ENCODE data around the gene FURIN.
"Not testable (repeated sequence)": the region's sequence is repeated elsewhere in the genome, so short reads cannot be mapped to it uniquely, and the experiment has no call there.

FURIN gene

GRCh38 chr15:90871139-90871715 is 2.8 kb downstream of the FURIN start:
- DNase-seq: peak; percentile 75

DNA sequence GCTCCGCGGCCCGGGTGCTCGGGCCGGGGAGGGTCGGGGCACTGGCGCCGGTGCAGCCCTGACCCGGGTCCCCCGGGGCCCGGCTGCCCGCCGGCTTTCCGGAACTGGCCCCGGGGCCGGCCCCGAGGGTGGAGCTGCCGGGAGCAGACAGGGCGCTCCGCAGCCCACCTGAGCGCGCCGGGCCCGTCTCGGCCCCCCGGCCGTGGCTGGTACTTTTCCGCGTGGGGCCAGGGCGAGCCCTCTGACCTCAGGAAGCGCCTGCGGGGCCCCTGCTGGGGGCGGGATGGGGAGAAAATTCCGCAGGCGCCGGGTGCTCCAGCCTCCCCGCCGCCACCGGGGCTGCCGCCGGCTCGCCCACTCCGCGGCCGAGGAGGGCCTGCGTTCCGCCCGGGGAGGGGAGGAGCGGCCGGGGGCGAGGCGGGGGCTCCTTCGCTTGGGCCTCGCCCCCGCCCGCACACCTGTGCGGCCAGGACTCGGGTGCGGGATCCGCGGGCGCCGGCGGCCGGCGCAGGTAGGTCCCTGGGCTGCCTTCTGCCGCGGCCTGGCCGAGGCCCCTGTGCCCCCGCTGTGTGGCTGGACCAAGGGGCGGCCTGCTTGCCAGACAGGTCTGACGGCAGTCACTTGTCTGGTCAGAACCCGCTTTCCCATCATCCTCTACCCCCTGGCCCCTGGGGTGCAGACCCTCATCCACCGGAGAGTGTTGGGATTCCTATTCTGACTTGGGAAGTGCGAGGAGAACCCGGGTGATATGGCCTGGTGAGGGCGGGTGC is 3.5 kb downstream of the FURIN start:
- peak; percentile 51 for DNase-seq

- no peak for DNase-seq
Measured at GRCh38 chr15:90872486-90873184, 4.2 kb downstream of the FURIN start.

DNA sequence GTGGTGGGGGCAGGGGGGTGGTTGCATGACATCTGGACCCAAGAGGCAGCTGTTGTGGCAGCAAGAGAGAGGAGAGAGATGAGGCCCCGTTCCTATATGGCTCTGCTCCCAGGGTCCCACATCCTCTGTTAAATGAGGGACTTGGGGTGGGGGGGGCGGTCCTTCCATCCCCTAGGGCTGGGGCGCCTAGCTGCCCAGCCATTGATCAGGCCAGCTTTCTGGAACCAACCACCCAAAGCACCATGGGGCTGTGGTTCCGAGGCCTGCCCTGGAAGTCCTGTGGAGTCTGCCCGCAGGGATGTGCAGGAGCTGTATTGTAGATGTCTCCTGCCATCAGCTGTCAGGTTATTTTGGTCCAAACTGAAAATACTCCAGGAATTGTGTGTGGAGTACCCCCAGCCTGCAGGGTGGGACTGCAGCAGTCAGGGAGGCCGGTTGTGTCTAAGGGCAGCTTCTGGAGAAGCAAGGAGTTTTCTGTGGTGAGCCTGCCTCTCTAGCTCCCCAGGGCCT is 5.2 kb downstream of the FURIN start:
- no peak for DNase-seq

- DNase-seq: peak; percentile 49
Measured at GRCh38 chr15:90873998-90874605, 5.7 kb downstream of the FURIN start.

- DNase-seq: not testable (repeated sequence)
Measured at GRCh38 chr15:90874986-90875385, 6.6 kb downstream of the FURIN start.

GRCh38 chr15:90875549-90875981 is 7.2 kb downstream of the FURIN start:
- DNase-seq: no peak

GRCh38 chr15:90876046-90876445 is 7.7 kb downstream of the FURIN start:
- DNase-seq: no peak

DNA sequence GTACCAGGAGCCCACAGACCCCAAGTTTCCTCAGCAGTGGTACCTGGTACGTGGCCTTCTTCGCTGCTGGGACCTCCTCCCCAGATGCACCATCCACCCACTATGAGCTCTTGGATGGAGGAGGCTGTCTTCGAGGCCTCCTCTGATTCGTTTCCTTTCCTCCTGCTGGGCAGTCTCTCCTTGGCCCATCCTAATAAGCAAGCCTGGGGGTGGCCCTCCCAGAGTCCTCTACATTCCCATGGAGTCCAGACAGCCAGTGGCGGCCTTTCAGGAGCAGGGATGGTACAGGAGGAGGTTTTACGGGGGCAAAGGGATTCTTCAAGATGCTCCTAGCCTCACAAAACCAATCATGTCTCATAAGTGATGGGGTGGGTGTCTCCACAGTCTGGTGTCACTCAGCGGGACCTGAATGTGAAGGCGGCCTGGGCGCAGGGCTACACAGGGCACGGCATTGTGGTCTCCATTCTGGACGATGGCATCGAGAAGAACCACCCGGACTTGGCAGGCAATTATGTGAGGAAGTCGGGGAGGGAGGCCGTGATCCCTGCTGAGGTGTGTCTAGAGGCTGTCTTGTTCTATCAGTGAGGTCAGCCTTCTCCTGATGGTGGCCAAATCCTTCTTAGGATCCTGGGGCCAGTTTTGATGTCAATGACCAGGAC is 8.3 kb downstream of the FURIN start:
- no peak for DNase-seq

DNA sequence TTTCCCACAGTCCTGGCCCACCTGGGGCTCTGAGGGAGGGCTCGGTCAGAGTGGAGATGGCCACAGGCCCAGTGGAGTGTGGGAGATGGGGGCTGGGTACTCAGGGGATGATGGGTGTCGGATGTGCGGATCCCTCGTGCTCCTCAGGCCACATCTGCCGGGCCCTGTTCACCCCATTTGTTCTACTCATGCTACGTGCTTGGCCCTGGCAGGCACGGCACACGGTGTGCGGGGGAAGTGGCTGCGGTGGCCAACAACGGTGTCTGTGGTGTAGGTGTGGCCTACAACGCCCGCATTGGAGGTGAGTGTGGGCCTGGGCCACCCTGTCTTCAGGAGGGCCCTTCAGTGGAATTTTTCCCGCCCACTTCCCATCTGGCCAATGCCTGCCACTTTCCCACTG is 8.9 kb downstream of the FURIN start:
- no peak for DNase-seq

- no peak for DNase-seq
Measured at GRCh38 chr15:90877996-90878395, 9.6 kb downstream of the FURIN start.

DNA sequence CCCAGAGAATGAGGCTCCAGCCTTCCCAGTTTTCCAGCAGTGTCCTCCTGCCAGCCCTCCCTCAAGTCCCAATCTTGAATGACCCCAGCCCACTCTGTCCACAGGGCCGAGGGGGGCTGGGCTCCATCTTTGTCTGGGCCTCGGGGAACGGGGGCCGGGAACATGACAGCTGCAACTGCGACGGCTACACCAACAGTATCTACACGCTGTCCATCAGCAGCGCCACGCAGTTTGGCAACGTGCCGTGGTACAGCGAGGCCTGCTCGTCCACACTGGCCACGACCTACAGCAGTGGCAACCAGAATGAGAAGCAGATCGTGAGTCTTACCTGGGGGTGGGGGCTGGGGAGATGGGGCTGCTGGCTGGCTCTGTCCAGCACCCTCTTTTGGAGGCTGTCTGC is 10.3 kb downstream of the FURIN start:
- no peak for DNase-seq

GRCh38 chr15:90879730-90880366 is 11.5 kb downstream of the FURIN start:
- DNase-seq: no peak

DNA sequence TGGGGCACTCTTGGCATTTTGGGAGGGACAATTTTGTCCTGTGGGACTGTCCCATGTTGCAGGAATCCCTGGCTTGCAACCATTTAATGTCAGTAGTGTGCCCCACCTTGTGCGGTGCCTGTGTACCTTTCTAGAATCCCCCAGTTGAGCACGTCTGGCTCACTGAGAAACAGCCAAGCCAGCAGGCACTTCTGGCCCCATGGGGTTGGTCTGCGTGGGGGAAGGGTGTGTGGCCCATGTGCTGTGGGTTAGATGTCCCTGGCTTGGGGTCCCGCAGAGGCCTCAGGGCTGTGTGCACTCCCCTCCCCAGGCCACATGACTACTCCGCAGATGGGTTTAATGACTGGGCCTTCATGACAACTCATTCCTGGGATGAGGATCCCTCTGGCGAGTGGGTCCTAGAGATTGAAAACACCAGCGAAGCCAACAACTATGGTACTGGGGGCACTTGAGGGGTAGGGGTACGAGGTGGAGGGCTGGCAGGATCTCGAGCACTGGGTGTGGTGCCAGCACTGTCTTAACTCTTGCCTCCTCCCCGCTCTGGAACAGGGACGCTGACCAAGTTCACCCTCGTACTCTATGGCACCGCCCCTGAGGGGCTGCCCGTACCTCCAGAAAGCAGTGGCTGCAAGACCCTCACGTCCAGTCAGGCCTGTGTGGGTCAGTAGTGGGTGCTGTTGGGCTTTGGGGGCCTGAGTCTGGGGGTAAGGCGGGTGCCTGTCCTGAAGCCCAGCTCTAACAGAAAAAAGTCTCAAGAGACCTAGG is 12.2 kb downstream of the FURIN start:
- no peak for DNase-seq

GRCh38 chr15:90881181-90881977 is 13.0 kb downstream of the FURIN start:
- no peak for DNase-seq

GRCh38 chr15:90881978-90882721 is 13.8 kb downstream of the FURIN start:
- DNase-seq: no peak

GRCh38 chr15:90882781-90883525 is 14.6 kb downstream of the FURIN start:
- no peak for DNase-seq

DNA sequence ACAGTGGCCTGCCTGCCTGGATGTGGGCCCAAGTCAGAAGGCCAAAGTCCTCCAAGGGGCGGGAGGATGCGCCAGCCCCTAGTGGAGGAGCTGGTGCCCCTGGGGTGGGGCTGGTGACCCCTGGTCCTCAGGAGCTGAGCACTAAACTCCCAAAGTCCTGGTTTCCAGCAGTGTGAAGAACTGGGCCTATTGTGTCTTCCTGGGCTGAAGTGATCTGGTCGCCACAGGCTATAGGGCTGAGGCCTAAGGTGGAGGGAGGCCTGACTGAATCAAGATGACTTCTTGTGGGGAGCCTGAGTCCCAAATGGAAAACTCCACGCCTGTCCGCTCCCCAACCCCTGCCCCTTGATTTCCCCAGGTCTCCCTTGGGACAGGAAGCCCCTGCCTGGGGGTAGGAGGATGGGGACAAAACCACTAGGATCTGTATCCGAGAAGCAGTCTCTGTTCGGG is 15.2 kb downstream of the FURIN start:
- peak; percentile 43 for DNase-seq

Data from retina (tissue), 1 donor.